ENCODE results near the gene GFPT2. TPM values are rescaled to one million over a fixed set of nuclear protein-coding genes. Genes with fewer than 3 reads are reported as not detected.
A peak's percentile ranks its signal among the peaks of the same experiment; 100 is the strongest.
"Not testable (repeated sequence)": the region's sequence is repeated elsewhere in the genome, so short reads cannot be mapped to it uniquely, and the experiment has no call there.

Gene GFPT2
- total RNA-seq, 2 donors from 2014 or later: 0.39 to 0.70 TPM

- Mint-ChIP-seq H3K27me3 (ENCODE audit: low read depth) (no peaks in the 10 kb centered on the region), H3K27ac (no peak overlapping the region), H3K9me3 (no peaks in the 10 kb centered on the region), H3K4me3 (peak overlapping the region in 1 of 2 donors; percentile 71), H3K36me3 (ENCODE audit: insufficient read depth in 2 of 2) (peaks cover 0 to 1% of the 10 kb centered on the region in 2 donors), H3K4me1 (ENCODE audit: low read depth) (no peaks in the 10 kb centered on the region)
- ATAC-seq (replicated peaks in 1 of 2) (peak; percentile 26 to 96), DNase-seq (peak in 1 of 2 donors; percentile 79)
These were observed 39.2 kb downstream of the GFPT2 start for GRCh38 chr5:180313677-180314505.

GRCh38 chr5:180311216-180311615 lies 41.9 kb downstream of the GFPT2 start:
- no peak for DNase-seq
- ATAC-seq (replicated peaks in 1 of 2): no peak
- peaks cover 0 to 1% of the 10 kb centered on the region in 2 donors for H3K36me3 Mint-ChIP-seq (ENCODE audit: insufficient read depth in 2 of 2)
- no peaks in the 10 kb centered on the region for H3K27me3 Mint-ChIP-seq (ENCODE audit: low read depth)
- H3K4me3 Mint-ChIP-seq: peak overlapping the region in 1 of 2 donors; percentile 24
- no peaks in the 10 kb centered on the region for H3K4me1 Mint-ChIP-seq (ENCODE audit: low read depth)
- no peak overlapping the region for H3K27ac Mint-ChIP-seq
- no peaks in the 10 kb centered on the region for H3K9me3 Mint-ChIP-seq

- no peak overlapping the region for H3K27ac Mint-ChIP-seq
- ATAC-seq (replicated peaks in 1 of 2) (no peak), DNase-seq (no peak)
- no peaks in the 10 kb centered on the region for H3K4me1 Mint-ChIP-seq (ENCODE audit: low read depth)
- H3K4me3 Mint-ChIP-seq: no peak overlapping the region
- no peaks in the 10 kb centered on the region for H3K27me3 Mint-ChIP-seq (ENCODE audit: low read depth)
- no peaks in the 10 kb centered on the region for H3K9me3 Mint-ChIP-seq
- H3K36me3 Mint-ChIP-seq (ENCODE audit: insufficient read depth in 2 of 2): peaks cover 0 to 1% of the 10 kb centered on the region in 2 donors
These were observed 46.3 kb downstream of the GFPT2 start for GRCh38 chr5:180306796-180307195.

GRCh38 chr5:180305481-180305880 lies 47.7 kb downstream of the GFPT2 start:
- Mint-ChIP-seq H3K4me3 (no peak overlapping the region), H3K27ac (no peak overlapping the region), H3K4me1 (ENCODE audit: low read depth) (no peaks in the 10 kb centered on the region), H3K27me3 (ENCODE audit: low read depth) (peaks cover 5% of the 10 kb centered on the region), H3K36me3 (ENCODE audit: insufficient read depth in 2 of 2) (no peaks in the 10 kb centered on the region), H3K9me3 (no peaks in the 10 kb centered on the region)
- no peak for ATAC-seq (replicated peaks in 1 of 2)
- no peak for DNase-seq

- Mint-ChIP-seq H3K27me3 (ENCODE audit: low read depth) (peaks cover 5% of the 10 kb centered on the region), H3K27ac (no peak overlapping the region), H3K36me3 (ENCODE audit: insufficient read depth in 2 of 2) (no peaks in the 10 kb centered on the region), H3K9me3 (no peaks in the 10 kb centered on the region), H3K4me1 (ENCODE audit: low read depth) (no peaks in the 10 kb centered on the region), H3K4me3 (no peak overlapping the region)
- DNase-seq (no peak), ATAC-seq (replicated peaks in 1 of 2) (no peak)
These were observed 48.4 kb downstream of the GFPT2 start for GRCh38 chr5:180304431-180305375.

- ATAC-seq (replicated peaks in 1 of 2) (no peak), DNase-seq (no peak)
- Mint-ChIP-seq H3K4me3 (no peak overlapping the region), H3K27ac (no peak overlapping the region), H3K9me3 (no peaks in the 10 kb centered on the region), H3K27me3 (ENCODE audit: low read depth) (peaks cover 5% of the 10 kb centered on the region), H3K36me3 (ENCODE audit: insufficient read depth in 2 of 2) (no peaks in the 10 kb centered on the region), H3K4me1 (ENCODE audit: low read depth) (no peaks in the 10 kb centered on the region)
These were observed 49.2 kb downstream of the GFPT2 start for GRCh38 chr5:180304016-180304292.

GRCh38 chr5:180303226-180304015 lies 49.7 kb downstream of the GFPT2 start:
- ATAC-seq (replicated peaks in 1 of 2) (no peak), DNase-seq (no peak)
- H3K36me3 Mint-ChIP-seq (ENCODE audit: insufficient read depth in 2 of 2): no peaks in the 10 kb centered on the region
- no peaks in the 10 kb centered on the region for H3K4me1 Mint-ChIP-seq (ENCODE audit: low read depth)
- H3K27me3 Mint-ChIP-seq (ENCODE audit: low read depth): peaks cover 5% of the 10 kb centered on the region
- no peaks in the 10 kb centered on the region for H3K9me3 Mint-ChIP-seq
- no peak overlapping the region for H3K4me3 Mint-ChIP-seq
- H3K27ac Mint-ChIP-seq: no peak overlapping the region

- Mint-ChIP-seq H3K36me3 (ENCODE audit: insufficient read depth in 2 of 2) (no peaks in the 10 kb centered on the region), H3K4me3 (no peak overlapping the region), H3K9me3 (no peaks in the 10 kb centered on the region), H3K27ac (no peak overlapping the region), H3K27me3 (ENCODE audit: low read depth) (peaks cover 5% of the 10 kb centered on the region), H3K4me1 (ENCODE audit: low read depth) (no peaks in the 10 kb centered on the region)
- no peak for DNase-seq
- ATAC-seq (replicated peaks in 1 of 2): no peak
These were observed 50.9 kb downstream of the GFPT2 start for GRCh38 chr5:180302256-180302655.

- ATAC-seq (replicated peaks in 1 of 2): no peak
- no peaks in the 10 kb centered on the region for H3K36me3 Mint-ChIP-seq (ENCODE audit: insufficient read depth in 2 of 2)
- peaks cover 5% of the 10 kb centered on the region for H3K27me3 Mint-ChIP-seq (ENCODE audit: low read depth)
- no peak overlapping the region for H3K27ac Mint-ChIP-seq
- H3K4me1 Mint-ChIP-seq (ENCODE audit: low read depth): no peaks in the 10 kb centered on the region
- DNase-seq: no peak
- H3K9me3 Mint-ChIP-seq: no peaks in the 10 kb centered on the region
- no peak overlapping the region for H3K4me3 Mint-ChIP-seq
These were observed 51.9 kb downstream of the GFPT2 start for GRCh38 chr5:180301253-180301652.

GRCh38 chr5:180299526-180299925 lies 53.6 kb downstream of the GFPT2 start:
- Mint-ChIP-seq H3K27me3 (ENCODE audit: low read depth) (peaks cover 5% of the 10 kb centered on the region), H3K4me1 (ENCODE audit: low read depth) (no peaks in the 10 kb centered on the region), H3K9me3 (no peaks in the 10 kb centered on the region), H3K27ac (no peak overlapping the region), H3K4me3 (no peak overlapping the region), H3K36me3 (ENCODE audit: insufficient read depth in 2 of 2) (no peaks in the 10 kb centered on the region)
- ATAC-seq (replicated peaks in 1 of 2) (no peak), DNase-seq (no peak)

- H3K4me3 Mint-ChIP-seq; H3K27ac Mint-ChIP-seq; H3K27me3 Mint-ChIP-seq (ENCODE audit: low read depth); ATAC-seq (replicated peaks in 1 of 2); H3K9me3 Mint-ChIP-seq; DNase-seq; H3K4me1 Mint-ChIP-seq (ENCODE audit: low read depth); H3K36me3 Mint-ChIP-seq (ENCODE audit: insufficient read depth in 2 of 2): not testable (repeated sequence)
These were observed 54.1 kb downstream of the GFPT2 start for GRCh38 chr5:180299014-180299413.

- Mint-ChIP-seq H3K4me3 (no peak overlapping the region), H3K27ac (peak overlapping the region; percentile 66), H3K4me1 (ENCODE audit: low read depth) (peaks cover 12% of the 10 kb centered on the region), H3K9me3 (no peaks in the 10 kb centered on the region), H3K36me3 (ENCODE audit: insufficient read depth in 2 of 2) (no peaks in the 10 kb centered on the region), H3K27me3 (ENCODE audit: low read depth) (peaks cover 5% of the 10 kb centered on the region)
- DNase-seq (no peak), ATAC-seq (replicated peaks in 1 of 2) (no peak)
These were observed 55.4 kb downstream of the GFPT2 start for GRCh38 chr5:180297587-180298282.
